ENCODE data around the gene MMP7. TPM values are rescaled to one million over a fixed set of nuclear protein-coding genes. Genes with fewer than 3 reads are reported as not detected.

Gene MMP7
- total and polyA plus RNA-seq, 2 donors (not counting 3 experiments of a cell fraction or from before 2014, with no cell fraction given): 0.65 TPM; not detected in 1

- Histone ChIP-seq H3K4me1 (ENCODE audit: control insufficient read depth, extremely low read depth, insufficient read depth, low read length) (peaks cover 14% of the 10 kb centered on the region), H2AFZ (ENCODE audit: low read depth, low read length) (no peak overlapping the region), H3K79me2 (ENCODE audit: control insufficient read depth, insufficient read depth, low read length) (no peaks in the 10 kb centered on the region), H3K4me2 (ENCODE audit: insufficient read depth, low read length) (no peak overlapping the region), H3K27ac (ENCODE audit: insufficient read depth, low read depth, low read length) (no peak overlapping the region), H3K9ac (replicated peaks; ENCODE audit: extremely low read depth, insufficient read depth, low read length) (no peak overlapping the region), H3K9me3 (replicated peaks; ENCODE audit: control insufficient read depth, insufficient read depth, low read length) (no peaks in the 10 kb centered on the region), H3K36me3 (ENCODE audit: control insufficient read depth in 2 of 2, extremely low read depth in 1 of 2, insufficient read depth in 2 of 2, low read length in 2 of 2) (no peaks in the 10 kb centered on the region), H3K9me1 (replicated peaks; ENCODE audit: control insufficient read depth, extremely low read depth, insufficient read depth, low read length) (no peaks in the 10 kb centered on the region), H4K20me1 (replicated peaks; ENCODE audit: control insufficient read depth, extremely low read depth, insufficient read depth, low read length) (no peaks in the 10 kb centered on the region), H3K27me3 (ENCODE audit: control insufficient read depth in 2 of 2, insufficient read depth in 2 of 2, low read length in 2 of 2) (peaks cover 6 to 7% of the 10 kb centered on the region in 2 experiments), H3K4me3 (replicated peaks in 1 of 3; ENCODE audit: insufficient read depth in 1 of 3, low read depth in 1 of 3, low read length in 3 of 3) (no peak overlapping the region)
- ChIA-PET CTCF (no interaction called here), POLR2A (no interaction called here)
- FAIRE-seq (no peak), DNase-seq (ENCODE audit: low read depth, low spot score) (no peak)
- no peak for TF ChIP-seq GATA2 (IDR thresholded peaks at IDR 0.05; ENCODE audit: insufficient read depth, insufficient read length, low read depth, low read length)
- no peak for TF ChIP-seq CTCF (IDR thresholded peaks at IDR 0.05; ENCODE audit: extremely low read depth in 1 of 2, insufficient read depth in 1 of 2, low read depth in 1 of 2, low read length in 2 of 2)
- no peak for TF ChIP-seq EZH2 (IDR thresholded peaks at IDR 0.05; ENCODE audit: borderline replicate concordance, low read depth, low read length, severe bottlenecking)
- no peak for TF ChIP-seq POLR2AphosphoS5 (IDR thresholded peaks at IDR 0.05; ENCODE audit: insufficient read depth, low read depth, low read length)
- TF ChIP-seq POLR2A (IDR thresholded peaks at IDR 0.05; ENCODE audit: low read depth, low read length): no peak
- no peak for TF ChIP-seq JUN (IDR thresholded peaks at IDR 0.05; ENCODE audit: borderline replicate concordance, insufficient read depth, insufficient read length, low read depth)
- TF ChIP-seq MAX (IDR thresholded peaks at IDR 0.05; ENCODE audit: insufficient read depth, insufficient read length): no peak
- no peak for TF ChIP-seq MYC (IDR thresholded peaks at IDR 0.05; ENCODE audit: low read depth, low read length)
- no peak for TF ChIP-seq FOS (IDR thresholded peaks at IDR 0.05; ENCODE audit: borderline replicate concordance, insufficient read depth, low read length)
- intact Hi-C loops (cut with micrococcal nuclease) (no loop called here), dilution Hi-C loops (cut with MboI; ENCODE audit: extremely low pct_ligation_motif_present, low sequenced_read_pairs) (no loop called here)
- BruUV-seq (replicated peaks): no TSS peak
Observed at GRCh38 chr11:102534261-102534872, 3.8 kb upstream of the MMP7 start.
